CD4-positive, alpha-beta T cell treated with Interleukin-2 at 100 ng/mL for 4 hours (primary cell): ENCODE data around the gene PTX4.

ENCODE experiments used
- DNase-seq: peaks from one replicate; pipeline ENCODE4 v3.0.0-alpha.2; 2020; ENCODE audit warnings: low spot score

Gene PTX4

DNA sequence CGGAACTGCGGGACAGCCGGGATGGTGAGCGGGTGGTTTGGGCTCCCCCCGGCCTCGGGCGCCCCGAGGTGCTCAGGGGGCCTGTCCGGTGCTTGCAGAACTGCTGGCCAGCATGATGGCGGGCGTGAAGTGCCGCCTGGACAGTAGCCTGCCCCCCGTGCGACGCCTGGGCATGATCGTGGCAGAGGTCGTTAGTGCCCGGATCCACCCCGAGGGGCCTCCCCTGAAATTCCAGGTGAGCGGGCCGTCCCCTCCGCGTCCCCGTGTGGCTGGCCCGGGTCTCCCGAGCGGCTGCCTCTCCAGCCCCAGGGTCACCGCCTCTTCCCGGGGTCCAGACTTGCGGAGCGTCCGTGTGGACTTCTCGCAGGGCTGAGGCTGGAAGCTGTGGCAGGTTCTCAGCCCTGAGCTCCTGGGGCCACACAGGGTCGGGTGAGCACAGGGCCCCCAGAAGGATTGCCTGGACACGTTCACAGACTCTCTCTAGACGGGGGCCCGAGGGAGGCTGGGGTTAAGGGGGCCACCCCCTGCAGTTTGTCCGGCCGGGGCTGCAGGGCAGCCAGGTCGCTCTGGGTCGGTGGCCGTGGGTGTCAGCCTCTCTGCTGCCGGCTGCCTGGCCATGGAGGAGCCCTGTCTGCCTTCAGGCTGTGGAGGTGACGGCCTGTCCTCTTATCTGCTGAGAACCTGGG, 11.9 kb upstream of the PTX4 start:
- DNase-seq, result no peak

DNA sequence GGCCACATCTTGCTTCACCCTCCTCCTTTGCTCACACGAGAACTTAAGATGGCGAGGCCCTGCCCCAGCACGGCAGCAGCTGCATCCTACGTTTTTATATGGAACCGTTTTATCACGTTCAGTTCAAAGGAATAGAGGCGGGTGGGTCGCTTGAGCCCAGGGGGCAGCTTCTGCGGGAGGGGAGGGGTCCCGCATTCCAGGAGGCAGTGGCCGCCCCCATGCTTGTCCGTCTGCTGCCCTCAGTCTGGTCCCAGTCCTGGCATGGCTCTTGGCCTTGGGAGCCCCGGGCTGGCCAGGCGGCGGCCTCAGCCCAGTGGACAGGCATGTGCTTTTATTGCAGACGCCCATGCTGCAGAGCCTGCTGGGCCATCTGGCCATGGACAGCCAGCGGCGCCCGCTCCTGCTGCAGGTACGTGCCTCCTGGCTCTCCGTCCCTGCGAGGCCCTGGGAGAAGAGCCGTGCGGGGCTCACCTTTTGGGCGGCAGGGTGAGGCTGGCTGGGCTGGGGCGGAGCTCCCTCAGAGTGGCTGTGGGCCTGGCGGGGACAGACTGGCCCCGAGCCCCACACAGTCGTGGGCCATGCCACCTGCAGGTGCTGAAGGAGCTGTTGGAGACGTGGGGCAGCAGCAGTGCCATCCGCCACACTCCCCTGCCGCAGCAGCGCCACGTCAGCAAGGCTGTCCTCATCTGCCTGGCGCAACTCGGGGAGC, 11.2 kb upstream of the PTX4 start:
- no peak for DNase-seq

DNA sequence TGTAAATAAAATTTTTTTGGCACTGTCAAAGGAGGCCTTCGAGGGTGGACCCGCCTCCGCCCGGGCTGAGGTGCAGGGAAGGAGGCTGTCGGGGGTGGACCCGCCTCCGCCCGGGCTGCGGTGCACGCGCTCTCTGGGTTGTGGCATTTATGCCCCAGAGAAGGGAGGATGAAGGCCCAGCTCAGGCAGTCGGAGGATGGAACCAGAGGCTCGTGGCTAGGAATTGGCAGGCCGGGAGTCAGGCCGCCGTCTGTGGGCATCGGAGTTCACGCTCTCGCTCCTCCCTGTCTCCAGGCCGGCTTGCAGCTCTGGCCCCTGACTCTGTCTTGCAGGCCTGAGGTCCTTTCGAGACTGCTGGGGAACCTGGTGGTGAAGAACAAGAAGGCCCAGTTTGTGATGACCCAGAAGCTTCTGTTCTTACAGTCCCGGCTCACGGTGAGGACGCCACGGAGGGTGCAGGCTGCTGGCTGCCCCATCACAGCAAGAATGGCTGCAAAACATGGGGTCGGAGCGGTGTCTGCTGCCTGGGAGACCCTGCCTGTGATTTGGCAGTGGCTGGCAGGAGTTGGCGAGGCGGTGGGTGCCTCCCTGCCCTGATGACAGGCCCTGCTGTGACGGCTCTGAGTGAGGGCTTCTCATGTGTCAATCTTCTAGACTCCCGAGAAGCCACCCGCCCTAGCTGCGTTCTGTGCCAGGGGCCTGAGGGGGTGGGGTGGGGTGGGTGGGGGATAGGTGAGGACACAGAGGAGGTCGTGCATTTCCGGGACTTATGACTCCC, 10.3 kb upstream of the PTX4 start:
- no peak for DNase-seq

DNA sequence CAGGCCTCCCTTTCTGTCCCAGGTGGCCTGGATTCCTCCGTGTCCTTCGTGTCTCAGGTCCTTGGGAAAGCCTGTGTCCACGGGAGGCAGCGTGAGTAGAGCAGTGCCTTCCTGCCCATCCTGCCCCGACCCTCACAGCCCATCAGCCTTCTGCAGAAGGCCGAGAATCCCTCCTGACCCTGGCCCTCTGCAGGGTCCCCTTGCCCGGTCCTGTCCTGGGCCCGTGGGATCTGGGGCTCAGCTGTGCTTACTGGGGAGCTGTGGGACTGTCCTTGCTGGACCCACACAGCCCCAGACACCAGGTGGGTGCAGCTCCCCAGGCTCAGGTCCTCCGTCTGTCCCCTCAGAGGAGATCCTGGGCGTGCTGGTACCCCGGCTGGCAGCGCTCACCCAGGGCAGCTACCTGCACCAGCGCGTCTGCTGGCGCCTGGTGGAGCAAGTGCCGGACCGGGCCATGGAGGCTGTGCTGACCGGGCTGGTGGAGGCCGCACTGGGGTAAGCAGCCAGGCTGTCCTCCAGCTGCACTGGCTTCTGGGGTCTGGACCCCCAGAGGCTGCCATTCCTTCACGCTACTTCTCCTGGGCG, 8.4 kb upstream of the PTX4 start:
- DNase-seq, result no peak

DNA sequence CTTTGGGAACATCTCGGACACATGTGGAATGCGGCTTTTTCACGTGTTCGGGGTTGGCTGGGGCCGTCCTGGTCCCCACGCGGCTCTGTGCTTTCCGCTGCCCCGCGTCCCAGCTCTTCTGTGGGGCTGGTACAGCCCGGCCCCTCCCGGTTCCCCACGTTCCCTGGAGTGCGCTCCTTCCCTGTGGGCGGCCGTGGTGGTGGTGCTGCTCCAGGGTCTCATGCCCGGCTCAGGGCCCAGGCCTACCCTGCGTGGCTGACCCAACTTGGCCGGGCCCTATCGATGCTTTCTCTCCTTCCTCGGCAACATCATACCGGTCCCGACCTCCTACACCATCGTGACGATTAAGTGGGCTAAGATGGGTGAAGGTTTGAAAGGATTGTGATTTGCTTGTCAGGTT, 7.7 kb upstream of the PTX4 start:
- DNase-seq, result no peak

DNA sequence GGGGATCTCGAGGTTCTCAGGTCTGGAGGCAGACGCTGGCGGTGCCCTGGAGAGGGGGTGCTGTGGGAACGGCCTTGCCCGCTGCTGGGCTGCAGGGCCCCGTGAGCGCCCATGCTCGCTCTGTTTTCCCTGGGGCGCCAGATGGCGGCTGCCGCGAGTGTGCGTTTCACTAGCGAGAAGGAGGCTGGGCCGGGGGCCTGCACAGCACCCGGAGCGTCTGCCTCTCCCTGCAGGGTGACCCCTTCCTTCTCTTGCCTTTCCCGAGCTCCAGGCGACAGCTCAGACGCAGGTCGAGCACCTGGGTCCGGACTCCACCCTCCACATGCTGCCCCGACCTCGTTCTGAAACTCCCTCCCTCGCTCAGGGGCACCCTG, 7.1 kb upstream of the PTX4 start:
- no peak for DNase-seq

DNA sequence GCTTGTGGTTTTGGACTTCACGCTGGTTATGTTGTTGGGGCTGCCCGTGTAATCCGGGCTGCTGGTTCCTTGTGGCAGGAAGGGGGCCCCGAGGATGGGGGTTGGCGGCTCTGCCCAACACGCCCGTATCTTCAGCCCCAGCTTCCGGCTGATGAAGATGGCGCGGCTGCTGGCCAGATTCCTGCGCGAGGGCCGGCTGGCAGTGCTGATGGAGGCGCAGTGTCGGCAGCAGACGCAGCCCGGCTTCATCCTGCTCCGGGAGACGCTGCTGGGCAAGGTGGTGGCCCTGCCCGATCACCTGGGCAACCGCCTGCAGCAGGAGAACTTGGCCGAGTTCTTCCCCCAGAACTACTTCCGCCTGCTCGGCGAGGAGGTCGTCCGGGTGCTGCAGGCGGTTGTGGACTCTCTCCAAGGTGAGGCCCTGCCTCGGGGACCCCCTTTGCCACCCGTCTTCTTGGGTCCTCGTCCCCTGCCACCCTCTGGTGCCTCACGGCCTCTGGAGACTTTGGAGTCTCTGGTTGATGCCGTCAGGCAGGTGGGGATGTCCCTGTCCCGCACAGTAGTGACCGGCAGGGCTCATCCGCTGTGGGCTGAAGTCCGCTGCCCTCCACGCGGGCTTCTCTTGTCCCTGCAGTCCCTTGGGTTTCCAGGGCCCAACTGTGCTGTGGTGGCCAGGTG, 6.6 kb upstream of the PTX4 start:
- no peak for DNase-seq

DNA sequence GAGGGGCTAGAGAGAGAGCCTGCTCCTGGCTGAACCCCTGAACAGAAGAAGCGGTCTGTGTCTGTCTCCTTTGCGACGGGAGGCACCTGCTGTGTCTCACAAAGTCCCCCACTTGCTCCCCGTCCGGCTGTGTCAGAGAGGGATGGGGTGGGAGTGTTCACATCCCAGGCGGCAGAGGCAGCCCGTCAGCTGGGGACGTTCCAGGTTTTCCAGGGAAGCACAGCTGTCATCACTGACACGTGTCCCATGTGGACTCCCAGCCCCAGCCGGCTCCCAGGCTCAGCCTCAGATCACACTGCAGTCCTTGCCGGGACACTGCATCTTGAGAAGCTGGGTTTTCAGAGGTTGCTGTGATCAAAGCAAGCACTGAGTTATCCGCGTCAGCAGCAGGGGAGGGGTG, 6.0 kb upstream of the PTX4 start:
- DNase-seq, result no peak

DNA sequence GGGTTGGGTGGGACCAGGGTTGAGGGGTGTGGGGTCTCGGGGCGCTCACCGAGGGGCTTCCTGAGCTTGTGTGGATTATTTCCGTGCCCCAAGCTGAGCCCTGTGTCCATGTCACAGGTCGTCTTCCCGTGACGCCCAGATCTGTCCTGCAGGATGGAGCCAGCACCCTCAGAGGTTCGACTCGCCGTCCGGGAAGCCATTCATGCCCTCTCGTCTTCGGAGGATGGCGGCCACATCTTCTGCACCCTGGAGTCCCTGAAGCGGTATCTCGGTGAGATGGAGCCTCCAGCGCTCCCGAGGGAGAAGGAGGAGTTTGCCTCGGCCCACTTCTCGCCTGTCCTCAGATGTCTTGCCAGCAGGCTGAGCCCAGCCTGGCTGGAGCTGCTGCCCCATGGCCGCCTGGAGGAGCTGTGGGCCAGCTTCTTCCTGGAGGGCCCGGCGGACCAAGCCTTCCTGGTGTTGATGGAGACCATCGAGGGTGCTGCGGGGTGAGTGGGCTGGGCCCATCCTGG, 5.4 kb upstream of the PTX4 start:
- DNase-seq, result no peak

DNA sequence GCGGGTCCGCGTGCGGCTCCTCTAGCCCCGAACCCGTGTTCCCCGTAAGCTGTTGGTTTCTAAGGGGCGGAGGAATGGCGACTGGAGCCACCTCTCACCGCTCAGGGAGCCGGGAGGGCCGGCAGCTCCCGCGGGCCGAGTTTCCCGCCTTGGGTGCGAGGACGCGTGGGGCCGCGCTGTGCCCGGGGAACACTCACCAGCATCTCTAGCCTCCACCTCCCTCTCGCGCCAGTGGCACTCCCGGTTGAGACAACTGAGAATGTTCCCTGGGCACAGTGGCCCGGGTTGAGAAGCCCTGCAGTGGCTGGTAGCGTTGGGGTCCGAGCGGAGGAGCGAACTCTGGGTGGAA, 5.0 kb upstream of the PTX4 start:
- DNase-seq, result peak; percentile 1

DNA sequence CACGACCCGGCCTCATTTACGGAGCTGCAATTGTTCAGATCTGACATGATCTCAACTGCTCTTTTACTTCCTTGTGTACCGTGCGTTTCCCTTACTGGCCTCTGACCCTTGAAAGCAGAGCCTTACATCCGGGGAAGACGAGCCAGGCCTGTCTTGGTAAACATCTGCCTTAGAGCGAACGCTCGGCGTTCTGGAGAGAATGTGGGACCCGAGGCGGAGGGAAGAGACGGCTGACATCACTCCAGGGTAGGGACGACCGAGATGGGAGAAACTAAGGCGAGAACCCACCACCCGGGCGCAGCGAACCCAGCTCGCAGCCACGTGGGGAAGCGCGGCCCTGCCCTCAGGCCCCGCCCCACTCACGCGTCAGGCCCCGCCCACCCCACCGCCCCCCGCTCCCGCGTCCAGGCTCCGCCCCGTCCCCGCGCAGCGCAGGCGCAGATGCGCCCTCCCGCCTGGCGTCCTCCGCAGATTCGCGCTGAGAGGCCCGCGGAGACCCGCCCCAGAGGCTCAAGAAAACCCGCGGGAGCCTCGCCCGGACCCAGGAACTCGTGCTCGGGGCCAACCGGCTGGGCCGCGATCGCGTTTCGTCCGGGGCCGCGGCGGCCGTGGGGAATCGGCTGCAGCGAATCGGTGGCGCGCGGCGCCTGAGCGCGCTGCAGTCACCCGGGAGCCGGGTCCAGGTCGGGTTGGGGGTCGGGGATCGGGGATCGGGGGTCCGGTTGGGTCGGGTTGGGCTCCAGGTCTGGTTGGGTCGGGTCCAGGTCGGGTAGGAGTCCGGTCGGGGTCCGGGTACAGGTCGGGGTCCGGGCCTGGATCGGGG, 4.4 kb upstream of the PTX4 start, which contains the start of gene TELO2:
TELO2 (plus strand) TSS at position 438 of the 823 bp plus-strand sequence. CDS start 922 bp downstream, outside the sequence.
- peak; percentile 85 for DNase-seq

DNA sequence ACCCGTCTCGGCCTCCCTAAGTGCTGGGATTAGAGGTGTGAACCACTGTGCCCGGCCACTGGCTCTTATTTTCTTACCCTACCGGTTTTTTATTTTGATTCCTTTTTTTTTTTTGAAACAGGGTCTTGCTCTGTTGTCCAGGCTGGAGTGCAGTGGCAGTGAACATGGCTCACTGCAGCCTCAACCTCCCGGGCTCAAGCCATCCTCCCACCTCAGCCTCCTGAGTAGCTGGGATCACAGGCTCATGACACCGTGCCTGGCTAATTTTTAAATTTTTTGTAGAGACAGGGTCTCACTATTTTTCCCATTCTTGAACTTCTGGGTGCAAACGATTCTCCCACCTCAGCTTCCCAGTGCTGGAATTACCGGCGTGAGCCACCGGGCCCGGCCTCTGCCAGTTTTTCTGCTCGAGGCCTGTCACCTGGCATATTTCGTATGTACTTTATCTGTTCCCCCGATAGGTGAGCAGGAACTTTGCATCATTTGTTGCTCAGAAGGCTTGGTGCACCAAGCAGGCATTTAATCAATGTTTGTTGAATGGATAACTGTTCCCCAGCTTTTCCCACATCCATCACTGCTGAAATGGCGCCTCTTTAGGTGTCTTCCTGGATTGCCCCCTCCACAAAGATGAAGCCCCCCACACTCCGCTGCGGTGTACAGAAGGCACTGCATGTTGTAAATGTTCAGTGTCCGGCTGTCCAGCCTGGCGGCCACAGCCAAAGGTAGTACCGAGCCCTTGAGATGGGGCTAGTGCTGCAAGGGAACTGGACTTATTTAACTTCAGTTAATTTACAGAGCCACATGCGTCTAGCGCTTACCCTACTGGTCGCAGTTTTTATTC, 3.6 kb upstream of the PTX4 start:
- DNase-seq, result no peak

DNA sequence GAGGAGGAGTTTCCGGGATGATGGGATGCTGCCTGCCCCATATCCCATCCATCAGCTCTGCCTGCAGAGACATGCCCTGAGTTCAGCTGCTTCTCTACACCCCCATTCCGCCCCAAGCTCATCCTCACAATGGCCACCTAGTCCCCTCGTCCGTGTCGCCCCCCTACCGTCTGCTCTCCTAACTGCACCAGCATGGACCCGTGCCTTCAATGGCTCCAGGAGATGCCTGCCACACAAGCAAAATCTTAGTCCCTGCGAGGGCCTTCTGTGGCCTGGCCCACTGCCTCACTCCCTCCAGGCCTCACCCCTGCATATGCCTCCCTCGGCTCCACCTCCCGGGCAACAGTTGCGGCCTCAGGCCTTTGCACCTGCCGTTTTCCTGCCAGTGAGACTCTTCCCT, 2.6 kb upstream of the PTX4 start:
- DNase-seq, result no peak

DNA sequence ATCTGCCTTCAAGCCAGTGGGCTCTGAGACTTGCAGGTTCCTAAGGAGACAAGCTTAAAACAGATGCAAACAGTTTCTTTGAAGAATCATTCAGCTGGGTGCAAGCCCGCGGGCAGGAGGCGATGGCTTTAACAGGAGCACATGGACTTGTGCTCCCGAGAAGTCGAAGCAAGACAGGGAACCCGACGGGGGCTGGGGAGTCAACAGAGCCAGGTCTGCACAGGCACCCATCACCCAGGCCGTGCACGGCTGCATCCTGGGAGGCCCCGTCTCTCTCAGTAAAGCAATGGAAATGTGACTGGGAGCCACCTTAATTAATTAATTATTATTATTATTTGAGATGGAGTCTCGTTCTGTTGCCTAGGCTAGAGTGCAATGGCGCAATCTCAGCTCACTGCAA, 333 bp upstream of the PTX4 start:
- DNase-seq, result no peak

DNA sequence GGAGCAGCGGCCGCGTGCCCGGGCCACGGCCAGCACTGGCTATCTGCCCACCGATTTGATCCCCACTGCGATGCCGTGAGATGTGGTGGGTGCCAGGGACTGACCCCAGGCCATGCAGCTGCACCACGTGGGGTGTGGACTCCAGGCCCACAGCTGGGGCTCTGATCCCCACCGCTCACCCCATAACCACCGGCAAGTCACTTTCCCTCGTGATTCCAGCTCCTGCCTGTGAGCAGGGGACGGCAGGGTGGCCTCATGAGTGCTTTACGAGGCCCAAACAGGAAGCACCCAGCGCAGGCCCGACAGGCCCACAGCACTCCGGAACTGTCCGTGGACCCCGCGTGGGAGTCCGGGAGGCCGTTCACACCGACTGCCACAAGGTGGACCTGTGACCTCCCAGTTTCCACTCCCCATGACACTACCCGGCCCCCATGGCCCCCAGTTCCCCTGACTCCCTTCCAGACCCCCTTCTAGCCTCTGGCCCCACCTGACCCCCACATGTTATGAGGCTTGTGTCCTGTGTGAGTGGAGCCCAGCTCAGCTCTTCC, 616 bp downstream of the PTX4 start:
- DNase-seq, result no peak

DNA sequence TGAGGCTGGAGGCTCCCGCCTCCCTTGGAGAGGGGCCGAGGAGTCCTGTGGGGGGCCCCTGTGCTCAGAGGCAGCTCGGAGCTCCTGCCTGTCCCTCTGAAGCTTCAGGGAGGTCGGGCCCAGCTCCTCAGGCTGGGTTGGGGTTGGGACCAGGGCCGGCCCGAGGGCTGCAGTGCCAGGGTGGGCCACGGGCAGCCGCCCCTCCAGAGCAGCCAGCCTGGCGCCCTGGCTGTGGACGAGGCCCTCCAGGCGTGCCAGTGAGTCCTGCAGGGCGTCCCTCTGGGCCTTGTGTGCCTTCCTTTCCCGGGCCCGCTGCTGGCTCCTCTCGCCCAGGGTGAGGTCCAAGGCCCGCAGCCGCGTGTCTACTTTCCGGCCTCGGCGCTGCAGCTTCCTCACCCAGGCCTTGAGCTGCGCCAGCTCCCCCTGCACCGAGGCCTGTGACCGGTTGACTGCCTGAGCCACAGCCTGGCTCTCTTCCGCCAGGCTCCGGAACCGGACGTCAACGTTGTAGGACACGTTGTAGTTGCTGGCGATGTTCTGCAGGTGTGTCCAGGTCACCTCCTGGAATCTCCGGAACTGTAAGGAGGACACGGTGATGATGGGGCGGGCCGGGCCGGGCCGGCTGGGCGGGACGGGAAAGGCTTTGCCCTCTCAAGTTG, 1.2 kb downstream of the PTX4 start:
- no peak for DNase-seq

DNA sequence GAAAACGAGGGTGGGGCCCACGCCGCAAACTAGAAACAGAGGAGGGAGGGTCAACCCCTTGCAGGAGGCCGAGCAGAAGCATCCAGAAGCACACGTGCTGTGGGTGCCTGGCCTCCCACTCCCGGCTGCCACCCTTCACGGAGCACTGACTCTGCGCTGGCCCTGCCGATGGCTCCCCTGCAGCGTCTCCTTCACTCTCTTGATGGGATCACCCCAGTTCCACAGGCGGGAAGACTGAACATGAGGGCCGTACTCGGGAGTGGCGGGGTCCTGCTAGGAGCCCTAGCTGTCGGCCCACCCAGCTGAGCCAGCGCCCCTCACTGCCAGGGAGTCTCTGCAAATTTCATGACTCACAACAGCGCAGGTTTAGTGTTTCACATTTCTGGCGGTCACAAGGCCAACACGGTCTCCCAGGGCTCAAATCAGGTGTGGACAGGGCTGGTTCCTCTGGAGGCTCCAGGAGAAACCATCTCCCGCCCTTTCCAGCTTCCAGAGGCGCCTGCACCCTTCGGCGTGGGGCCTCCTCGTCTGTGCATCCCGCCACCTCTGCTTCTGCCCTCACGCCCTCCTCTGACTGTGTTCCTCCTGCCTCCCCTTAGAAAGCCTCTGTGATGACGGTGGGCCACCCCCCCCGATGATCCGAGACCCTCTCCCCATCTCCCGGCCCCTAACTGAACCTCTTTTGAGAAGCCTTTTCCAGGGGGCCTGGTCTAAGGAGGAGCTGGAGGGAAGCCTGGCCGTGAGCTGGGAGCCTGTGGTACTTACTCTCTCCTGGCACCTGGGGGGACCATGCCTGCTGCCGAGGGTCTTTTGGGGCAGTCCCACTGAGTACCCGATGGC, 2.0 kb downstream of the PTX4 start:
- no peak for DNase-seq

DNA sequence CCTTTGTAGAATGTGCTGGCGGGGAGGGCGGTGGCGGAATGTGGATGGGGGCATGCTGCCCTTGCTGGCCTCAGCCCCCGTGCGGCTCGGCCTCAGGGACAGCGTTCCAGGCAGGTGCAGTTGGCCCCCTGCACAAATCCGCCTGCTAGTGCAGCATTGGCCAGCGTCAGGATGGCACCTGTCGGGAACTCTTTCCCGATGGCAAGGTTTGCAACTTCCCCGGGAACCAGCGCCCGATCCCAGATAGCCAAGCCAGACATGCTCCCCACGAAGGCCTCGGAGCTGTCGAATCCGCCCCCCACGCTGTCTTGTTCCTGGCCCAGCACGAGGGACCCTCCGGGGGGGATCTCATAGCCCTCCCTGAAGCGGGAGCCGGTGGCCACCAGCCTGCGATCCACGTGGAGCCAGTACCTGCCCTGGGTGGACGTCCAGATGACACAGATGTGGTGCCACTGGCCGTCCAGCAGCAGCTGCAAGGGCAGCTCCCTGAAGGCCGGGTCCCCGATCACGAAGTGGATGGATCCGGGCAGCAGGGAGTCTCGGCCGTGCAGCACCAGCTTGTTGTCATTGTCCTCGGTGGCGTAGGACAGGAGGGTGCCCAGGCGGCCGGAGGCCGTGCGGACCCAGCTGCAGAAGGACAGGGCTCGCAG, 2.8 kb downstream of the PTX4 start:
- no peak for DNase-seq
